GM18870 (cell line): ENCODE measurements around the gene PIPOX.

Source experiments
- ATAC-seq: cut with Tn5 transposase; IDR thresholded peaks from one replicate; pipeline ENCODE4 v1.9.1; 2021; ENCODE audit warnings: moderate library complexity; ENCODE audit not compliant: unreplicated experiment

Gene PIPOX

DNA sequence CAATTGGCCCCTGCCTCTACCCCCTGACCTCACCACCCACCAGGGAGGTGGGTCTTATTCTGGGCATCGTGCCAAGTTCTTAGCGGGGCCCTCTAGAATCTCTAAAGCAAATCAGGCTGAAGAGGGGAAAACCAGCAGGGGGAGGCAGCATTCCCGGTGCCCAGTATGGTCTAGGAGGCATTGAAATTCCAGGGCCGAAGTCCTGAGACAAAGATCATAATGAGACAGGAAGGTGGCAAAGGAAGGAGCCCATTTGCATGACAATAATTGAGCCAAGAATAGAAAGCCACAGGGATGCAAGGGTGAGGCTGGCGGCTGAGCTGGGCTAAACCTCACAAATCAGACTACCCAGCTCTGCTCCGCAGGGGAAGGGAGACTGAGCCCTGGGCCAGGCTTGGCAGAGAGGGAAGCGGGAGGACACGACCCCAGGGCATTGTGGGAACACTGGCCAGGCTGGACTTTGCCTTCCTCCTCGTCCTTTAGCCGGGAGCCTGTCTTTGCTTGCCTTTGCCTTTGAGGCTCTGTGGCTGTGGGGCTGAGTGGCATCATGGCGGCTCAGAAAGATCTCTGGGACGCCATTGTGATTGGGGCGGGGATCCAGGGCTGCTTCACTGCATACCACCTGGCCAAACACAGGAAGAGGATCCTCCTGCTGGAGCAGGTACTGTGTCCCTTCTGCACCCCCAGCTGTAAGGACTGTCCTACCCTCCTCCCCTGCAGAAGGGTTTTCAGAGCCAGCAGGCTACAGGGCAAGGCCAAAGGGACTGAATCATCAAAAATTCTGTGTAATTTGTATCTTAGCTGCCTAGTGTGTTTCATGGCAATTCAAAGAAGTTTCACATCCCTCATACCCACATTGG, at the start of gene PIPOX:
Gene PIPOX, plus strand, starts transcription at position 463 of the 860 bp plus-strand sequence. Its CDS starts 85 bp downstream, at position 548.
- no peak for ATAC-seq

DNA sequence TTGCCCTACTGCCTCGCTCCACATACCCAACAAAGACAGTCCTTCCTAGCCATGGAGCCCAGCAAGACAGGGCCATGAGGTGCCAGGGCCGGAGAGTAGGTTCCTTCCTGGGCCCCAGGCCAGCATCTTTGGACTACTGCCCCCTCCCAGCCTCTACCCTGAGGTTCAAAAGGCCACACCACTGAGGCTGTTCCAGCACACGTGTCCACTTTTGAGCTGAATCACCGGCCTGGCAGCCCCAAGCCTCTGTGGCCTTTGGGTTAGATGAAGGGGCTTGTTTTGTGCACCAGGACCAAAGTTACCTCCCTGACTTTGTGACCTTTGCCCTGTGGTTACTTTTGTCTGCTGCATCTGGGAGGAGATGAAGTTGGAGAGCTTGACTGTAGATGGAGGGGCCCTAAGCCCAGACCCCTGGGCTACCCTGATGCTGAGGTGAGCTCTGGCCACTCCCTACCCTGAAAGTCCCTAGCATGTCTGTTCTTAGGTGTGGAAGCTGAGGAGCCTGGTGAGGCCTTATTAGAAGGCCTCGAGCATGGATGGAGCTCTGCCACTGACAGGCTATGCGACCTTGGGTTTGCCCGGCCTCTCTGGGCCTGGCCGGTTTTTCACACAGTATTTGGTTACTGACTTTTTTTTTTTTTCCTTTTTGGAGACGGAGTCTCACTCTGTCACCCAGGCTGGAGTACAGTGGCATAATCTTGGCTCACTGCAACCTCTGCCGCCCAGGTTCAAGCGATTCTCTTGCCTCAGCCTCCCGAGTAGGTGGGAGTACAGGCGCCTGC, 49.1 kb upstream of the PIPOX start:
- ATAC-seq: no peak

- no peak for ATAC-seq
These were observed 46.3 kb upstream of the PIPOX start for GRCh38 chr17:28996554-28997096.

DNA sequence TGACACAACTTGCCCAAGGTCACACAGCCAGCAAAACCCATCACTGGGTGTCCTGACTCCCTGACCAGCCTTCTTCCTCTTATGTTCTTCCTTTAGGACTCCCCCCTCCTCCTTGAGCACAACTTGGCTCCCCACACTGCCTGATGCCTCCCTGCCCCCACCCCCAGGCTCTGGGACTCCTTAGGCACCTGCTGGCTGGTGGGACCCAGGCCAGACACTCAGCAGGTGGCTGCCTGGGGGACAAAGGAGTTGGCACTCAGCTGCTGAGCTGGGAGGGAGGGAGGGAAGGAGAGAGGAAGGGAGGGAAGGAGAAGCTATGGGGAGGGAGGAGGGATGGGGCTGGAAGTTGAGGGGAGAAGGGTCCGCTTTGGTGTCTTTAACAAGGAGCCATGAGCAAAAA, 45.1 kb upstream of the PIPOX start:
- ATAC-seq: no peak

DNA sequence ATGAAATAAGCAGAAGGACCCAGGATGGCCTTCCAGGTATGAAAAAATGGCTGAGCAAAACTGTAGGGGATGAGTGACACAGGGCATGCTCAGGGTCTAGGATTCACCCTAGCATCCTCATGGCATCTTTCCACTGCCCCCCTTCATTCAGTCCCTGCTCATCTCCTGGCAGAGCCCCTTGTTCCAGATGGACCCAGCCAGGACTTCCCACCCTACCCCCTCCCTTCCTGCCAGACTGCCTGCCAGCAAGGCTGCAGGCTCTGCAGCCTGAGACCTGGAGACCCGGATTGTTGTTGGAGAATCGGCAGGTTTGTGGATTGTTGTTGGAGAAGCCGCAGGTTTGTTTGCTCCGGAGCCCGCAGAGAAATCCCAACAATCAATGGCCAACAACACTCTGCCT, 43.7 kb upstream of the PIPOX start:
- ATAC-seq: no peak

- ATAC-seq: no peak
These were observed 42.0 kb upstream of the PIPOX start for GRCh38 chr17:29000973-29001372.

DNA sequence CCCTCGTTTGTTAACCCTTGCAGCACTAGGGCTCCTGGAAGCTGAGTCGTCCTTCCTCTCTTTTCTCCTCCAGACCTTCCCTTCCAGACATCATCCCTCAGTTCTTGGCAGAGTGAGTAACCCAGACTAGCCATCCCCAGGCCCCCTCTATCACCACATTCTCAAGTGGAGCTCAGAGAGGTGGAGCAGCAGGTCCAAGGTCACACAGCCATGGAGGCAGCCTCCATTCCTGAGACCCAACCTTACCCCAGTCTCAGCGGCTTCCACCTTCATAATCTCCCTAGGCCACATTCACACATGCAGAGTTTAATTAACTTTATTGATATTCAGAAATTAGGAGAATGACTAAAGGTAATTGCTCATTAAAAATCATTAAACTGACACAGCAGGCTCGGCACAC, 40.1 kb upstream of the PIPOX start:
- ATAC-seq: no peak

DNA sequence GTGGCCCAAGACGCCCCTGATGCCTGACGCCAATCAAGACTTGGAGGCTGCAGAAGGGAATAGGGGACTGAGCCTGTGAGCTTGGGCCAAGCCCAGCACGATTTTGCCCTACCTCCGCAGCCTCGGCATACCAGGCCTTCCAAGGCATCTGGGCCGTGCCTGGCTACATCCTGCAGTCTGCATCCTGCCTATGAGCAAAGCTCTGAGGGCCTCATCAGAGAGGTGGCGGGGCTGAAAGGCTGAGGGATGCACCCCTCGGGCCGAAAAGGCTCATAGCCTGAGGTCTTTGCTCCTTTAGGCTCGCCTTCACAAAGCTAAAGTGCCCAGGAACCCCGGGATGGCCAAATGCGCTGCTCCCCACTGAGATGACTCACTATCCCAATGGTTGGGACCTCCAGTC, 39.7 kb upstream of the PIPOX start:
- no peak for ATAC-seq

- ATAC-seq: no peak
These were observed 38.8 kb upstream of the PIPOX start for GRCh38 chr17:29004081-29004692.

- ATAC-seq: no peak
These were observed 36.9 kb upstream of the PIPOX start, which contains the start of gene SEZ6 for GRCh38 chr17:29005936-29006511. SEZ6 (minus strand) TSS chr17:29006033; CDS start chr17:29005869, 164 bp downstream.

DNA sequence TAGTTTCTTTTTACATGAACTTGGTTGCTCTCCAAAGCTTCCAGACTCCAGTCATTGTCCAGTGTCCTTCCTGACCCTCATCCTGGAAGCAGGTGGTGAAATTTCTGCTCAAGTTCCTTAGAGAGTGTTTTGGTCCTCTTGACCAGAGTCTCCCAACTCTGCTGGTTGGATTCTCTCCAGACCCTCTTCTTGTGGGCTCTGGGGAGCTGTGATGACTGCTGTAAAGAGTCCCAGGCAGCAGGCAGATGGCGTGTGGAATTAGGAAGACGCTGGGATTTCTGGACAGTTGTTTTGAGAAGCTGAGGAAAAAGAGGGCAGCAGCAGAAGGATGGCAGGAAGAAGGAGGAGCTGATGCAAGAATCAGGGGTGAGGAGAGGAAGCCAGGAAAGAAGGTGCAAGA, 35.5 kb upstream of the PIPOX start:
- ATAC-seq: no peak

GRCh38 chr17:29007860-29008455, 35.0 kb upstream of the PIPOX start:
- ATAC-seq: no peak

- ATAC-seq: no peak
These were observed 34.4 kb upstream of the PIPOX start for GRCh38 chr17:29008591-29008990.

DNA sequence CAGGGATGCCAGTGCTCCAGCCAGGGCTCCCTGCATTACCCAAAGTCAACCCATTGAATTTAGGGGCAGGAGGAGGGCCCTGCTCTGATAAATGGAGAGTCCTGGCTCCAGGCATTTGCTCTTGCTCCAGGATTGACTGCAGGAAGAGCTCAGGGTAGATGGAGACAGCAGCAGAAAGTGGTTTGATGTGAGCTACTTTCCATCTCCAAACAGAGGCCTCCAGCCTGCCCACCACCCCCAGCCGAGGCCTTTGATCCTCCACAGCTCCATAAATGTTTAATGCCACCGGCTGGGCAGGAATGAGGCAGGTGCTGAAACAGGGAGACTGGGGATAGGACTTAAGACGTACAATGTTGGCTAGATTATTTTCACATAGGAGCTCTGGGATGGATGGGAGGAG, 32.8 kb upstream of the PIPOX start:
- ATAC-seq: no peak

DNA sequence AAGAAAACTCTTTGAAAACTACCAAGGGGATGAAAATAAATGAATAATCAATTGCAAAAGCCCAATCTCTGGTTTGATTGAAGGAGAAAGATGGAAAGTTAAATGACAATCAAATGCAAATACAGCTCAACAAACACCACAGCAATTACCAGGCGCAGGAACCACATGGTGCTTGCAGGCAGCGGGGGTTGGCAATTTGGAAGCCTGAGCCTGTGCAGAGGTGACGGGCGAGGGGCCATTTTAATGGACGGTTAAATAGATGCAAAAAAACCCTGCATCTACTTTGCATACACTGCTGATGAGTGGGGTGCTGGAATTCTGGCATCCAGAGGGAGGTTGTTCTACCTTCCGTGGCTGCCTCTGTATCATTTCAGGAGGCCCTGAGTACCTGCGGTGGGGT, 32.4 kb upstream of the PIPOX start:
- no peak for ATAC-seq

GRCh38 chr17:29012535-29012934, 30.4 kb upstream of the PIPOX start:
- ATAC-seq: no peak

- no peak for ATAC-seq
These were observed 28.2 kb upstream of the PIPOX start for GRCh38 chr17:29014716-29015115.

- ATAC-seq: no peak
These were observed 26.4 kb upstream of the PIPOX start for GRCh38 chr17:29016345-29017210.

- no peak for ATAC-seq
These were observed 24.0 kb upstream of the PIPOX start for GRCh38 chr17:29018788-29019474.
